SK-N-SH treated with all-trans-retinoic acid at 6 μM for 48 hours (cell line): ENCODE measurements around the gene FAM124A.

Source experiments
- BACH2 ChIP-seq: fragments of 250-450 bp; sonication (Bioruptor Pico); IDR thresholded peaks from 2 replicates; pipeline ENCODE4 v1.9.0; 2021; ENCODE audit warnings: mild to moderate bottlenecking, borderline replicate concordance
- ISL1 ChIP-seq: fragments of 250-450 bp; sonication (Bioruptor Pico); IDR thresholded peaks from 2 replicates; pipeline ENCODE4 v2.1.2; 2022; ENCODE audit warnings: mild to moderate bottlenecking, moderate library complexity
- PPARA ChIP-seq: fragments of 250-450 bp; sonication (Bioruptor Pico); IDR thresholded peaks from 2 replicates; pipeline ENCODE4 v1.5.0; 2020; ENCODE audit warnings: mild to moderate bottlenecking, borderline replicate concordance
- RARB ChIP-seq: fragments of 250-450 bp; sonication (Bioruptor Pico); IDR thresholded peaks from 2 replicates; pipeline ENCODE4 v1.8.0; 2021; ENCODE audit warnings: mild to moderate bottlenecking, moderate library complexity
- TOX ChIP-seq: fragments of 250-450 bp; sonication (Bioruptor Pico); IDR thresholded peaks from 2 replicates; pipeline ENCODE4 v1.8.0; 2021; ENCODE audit warnings: mild to moderate bottlenecking, moderate library complexity, borderline replicate concordance
- ZC3H10 ChIP-seq: fragments of 250-450 bp; sonication (Bioruptor Pico); IDR thresholded peaks from 2 replicates; pipeline ENCODE4 v1.5.1; 2021; ENCODE audit warnings: mild to moderate bottlenecking, moderate library complexity
- ZNF565 ChIP-seq: fragments of 450-650 bp; formaldehyde crosslinking; conservative IDR thresholded peaks from 2 replicates; pipeline ENCODE4 v1.5.0; 2020; ENCODE audit warnings: low read depth, mild to moderate bottlenecking, moderate library complexity
- ZNF8 ChIP-seq: fragments of 450-650 bp; formaldehyde crosslinking; IDR thresholded peaks from 2 replicates; pipeline ENCODE4 v1.5.0; 2020; ENCODE audit warnings: mild to moderate bottlenecking, moderate library complexity
- TF ChIP-seq, protein P1 (sequence below): fragments of 250-450 bp; sonication (Bioruptor Pico); IDR thresholded peaks from 2 replicates; pipeline ENCODE4 v1.5.0; 2020; ENCODE audit warnings: mild to moderate bottlenecking, moderate library complexity
- TF ChIP-seq, protein P2 (sequence below): fragments of 250-450 bp; sonication (Bioruptor Pico); IDR thresholded peaks from 2 replicates; pipeline ENCODE4 v1.5.1; 2021; ENCODE audit warnings: mild to moderate bottlenecking, moderate library complexity
- TF ChIP-seq, protein P3 (sequence below): fragments of 250-450 bp; sonication (Bioruptor Pico); IDR thresholded peaks from 2 replicates; pipeline ENCODE4 v1.8.0; 2020; ENCODE audit warnings: mild to moderate bottlenecking, moderate library complexity, borderline replicate concordance

DNA sequence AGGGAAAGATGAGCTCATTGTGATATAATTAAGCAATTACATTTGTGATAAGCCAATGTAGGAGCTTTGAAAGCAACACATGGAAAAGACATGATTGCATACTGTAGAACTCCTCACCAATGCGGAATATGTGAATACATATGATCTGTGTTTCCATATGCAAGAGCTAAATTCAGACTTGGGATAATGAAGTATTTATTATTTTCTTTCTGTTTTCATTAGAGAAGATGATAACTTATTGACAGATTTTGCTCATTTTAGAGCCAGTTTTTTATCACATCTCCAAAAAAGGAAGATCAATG is 14.2 kb downstream of the FAM124A start:
- no peak for TF ChIP-seq ZC3H10 (CRISPR knock-in tag)
- no peak for TF ChIP-seq ZNF565 (CRISPR knock-in tag)
- TF ChIP-seq ISL1 = no peak
- TF ChIP-seq RARB (CRISPR knock-in tag) = no peak
- TF ChIP-seq, protein P1, sequence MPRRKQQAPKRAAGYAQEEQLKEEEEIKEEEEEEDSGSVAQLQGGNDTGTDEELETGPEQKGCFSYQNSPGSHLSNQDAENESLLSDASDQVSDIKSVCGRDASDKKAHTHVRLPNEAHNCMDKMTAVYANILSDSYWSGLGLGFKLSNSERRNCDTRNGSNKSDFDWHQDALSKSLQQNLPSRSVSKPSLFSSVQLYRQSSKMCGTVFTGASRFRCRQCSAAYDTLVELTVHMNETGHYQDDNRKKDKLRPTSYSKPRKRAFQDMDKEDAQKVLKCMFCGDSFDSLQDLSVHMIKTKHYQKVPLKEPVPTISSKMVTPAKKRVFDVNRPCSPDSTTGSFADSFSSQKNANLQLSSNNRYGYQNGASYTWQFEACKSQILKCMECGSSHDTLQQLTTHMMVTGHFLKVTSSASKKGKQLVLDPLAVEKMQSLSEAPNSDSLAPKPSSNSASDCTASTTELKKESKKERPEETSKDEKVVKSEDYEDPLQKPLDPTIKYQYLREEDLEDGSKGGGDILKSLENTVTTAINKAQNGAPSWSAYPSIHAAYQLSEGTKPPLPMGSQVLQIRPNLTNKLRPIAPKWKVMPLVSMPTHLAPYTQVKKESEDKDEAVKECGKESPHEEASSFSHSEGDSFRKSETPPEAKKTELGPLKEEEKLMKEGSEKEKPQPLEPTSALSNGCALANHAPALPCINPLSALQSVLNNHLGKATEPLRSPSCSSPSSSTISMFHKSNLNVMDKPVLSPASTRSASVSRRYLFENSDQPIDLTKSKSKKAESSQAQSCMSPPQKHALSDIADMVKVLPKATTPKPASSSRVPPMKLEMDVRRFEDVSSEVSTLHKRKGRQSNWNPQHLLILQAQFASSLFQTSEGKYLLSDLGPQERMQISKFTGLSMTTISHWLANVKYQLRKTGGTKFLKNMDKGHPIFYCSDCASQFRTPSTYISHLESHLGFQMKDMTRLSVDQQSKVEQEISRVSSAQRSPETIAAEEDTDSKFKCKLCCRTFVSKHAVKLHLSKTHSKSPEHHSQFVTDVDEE (CRISPR knock-in tag) = no peak
- TF ChIP-seq, protein P2, sequence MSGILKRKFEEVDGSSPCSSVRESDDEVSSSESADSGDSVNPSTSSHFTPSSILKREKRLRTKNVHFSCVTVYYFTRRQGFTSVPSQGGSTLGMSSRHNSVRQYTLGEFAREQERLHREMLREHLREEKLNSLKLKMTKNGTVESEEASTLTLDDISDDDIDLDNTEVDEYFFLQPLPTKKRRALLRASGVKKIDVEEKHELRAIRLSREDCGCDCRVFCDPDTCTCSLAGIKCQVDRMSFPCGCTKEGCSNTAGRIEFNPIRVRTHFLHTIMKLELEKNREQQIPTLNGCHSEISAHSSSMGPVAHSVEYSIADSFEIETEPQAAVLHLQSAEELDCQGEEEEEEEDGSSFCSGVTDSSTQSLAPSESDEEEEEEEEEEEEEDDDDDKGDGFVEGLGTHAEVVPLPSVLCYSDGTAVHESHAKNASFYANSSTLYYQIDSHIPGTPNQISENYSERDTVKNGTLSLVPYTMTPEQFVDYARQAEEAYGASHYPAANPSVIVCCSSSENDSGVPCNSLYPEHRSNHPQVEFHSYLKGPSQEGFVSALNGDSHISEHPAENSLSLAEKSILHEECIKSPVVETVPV (CRISPR knock-in tag) = no peak
- no peak for TF ChIP-seq ZNF8 (CRISPR knock-in tag)
- TF ChIP-seq, protein P3, sequence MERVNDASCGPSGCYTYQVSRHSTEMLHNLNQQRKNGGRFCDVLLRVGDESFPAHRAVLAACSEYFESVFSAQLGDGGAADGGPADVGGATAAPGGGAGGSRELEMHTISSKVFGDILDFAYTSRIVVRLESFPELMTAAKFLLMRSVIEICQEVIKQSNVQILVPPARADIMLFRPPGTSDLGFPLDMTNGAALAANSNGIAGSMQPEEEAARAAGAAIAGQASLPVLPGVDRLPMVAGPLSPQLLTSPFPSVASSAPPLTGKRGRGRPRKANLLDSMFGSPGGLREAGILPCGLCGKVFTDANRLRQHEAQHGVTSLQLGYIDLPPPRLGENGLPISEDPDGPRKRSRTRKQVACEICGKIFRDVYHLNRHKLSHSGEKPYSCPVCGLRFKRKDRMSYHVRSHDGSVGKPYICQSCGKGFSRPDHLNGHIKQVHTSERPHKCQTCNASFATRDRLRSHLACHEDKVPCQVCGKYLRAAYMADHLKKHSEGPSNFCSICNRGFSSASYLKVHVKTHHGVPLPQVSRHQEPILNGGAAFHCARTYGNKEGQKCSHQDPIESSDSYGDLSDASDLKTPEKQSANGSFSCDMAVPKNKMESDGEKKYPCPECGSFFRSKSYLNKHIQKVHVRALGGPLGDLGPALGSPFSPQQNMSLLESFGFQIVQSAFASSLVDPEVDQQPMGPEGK = no peak
- no peak for TF ChIP-seq TOX
- no peak for TF ChIP-seq BACH2
- no peak for TF ChIP-seq PPARA (CRISPR knock-in tag)
